HepG2 (cell line): ENCODE measurements around the gene ACVR1B. TPM values are rescaled to one million over a fixed set of nuclear protein-coding genes. Genes with fewer than 3 reads are reported as not detected.

ENCODE experiments used
- ATAC-seq: fragments of 200-7000 bp; cut with Tn5 transposase; 3 replicates; pipeline ENCODE4 v1.9.1; 2020; ENCODE audit warnings: mild to moderate bottlenecking, moderate library complexity
- BruUV-seq: library from RNA; stranded (reverse); fragments of 400-500 nt; replicated peaks from 2 replicates; lab custom pipeline; 2021; lab: Mats Ljungman, UMichigan
- CTCF ChIA-PET: fragments of 300-600 bp; formaldehyde crosslinking; extraction: SDS; loops from one replicate; lab custom pipeline; 2021; ENCODE audit warnings: low total read pairs, inconsistent platforms, low intra/inter-chr PET ratio; lab: Yijun Ruan, JAX
- POLR2A ChIA-PET: fragments of 350-600 bp; sonication (Branson Sonifier 250); formaldehyde crosslinking; loops from one replicate; lab custom pipeline; 2020; ENCODE audit warnings: antibody characterized with exemption, inconsistent platforms; lab: Yijun Ruan, JAX
- DNase-seq: peaks from one replicate; pipeline ENCODE4 v3.0.0-alpha.2; 2015; ENCODE audit warnings: low spot score
- FAIRE-seq: peaks from 3 replicates; lab custom pipeline; 2011; peaks lifted over from hg19 to GRCh38; lab: Jason Lieb, UNC
- H2AFZ ChIP-seq: one replicate; pipeline ENCODE4 v1.6.1; 2011; ENCODE audit warnings: low read length, inconsistent platforms
- H3K27ac ChIP-seq: fragments of 300-600 bp; 3 replicates; pipeline ENCODE4 v1.8.0; 2011; ENCODE audit warnings: mixed run types, mild to moderate bottlenecking, mixed read lengths, low read length, inconsistent platforms; ENCODE audit not compliant: insufficient read depth; ENCODE audit errors: extremely low read length
- H3K27me3 ChIP-seq, 2 experiments: fragments of 200-600 bp in 1 of 2; 2 replicates in 1 of 2; 3 replicates in 1 of 2; pipeline versions ENCODE4 v1.6.0 to v1.8.0; 2011; ENCODE audit warnings: low read length in 2 of 2, mild to moderate bottlenecking in 2 of 2, moderate library complexity in 2 of 2, inconsistent platforms in 1 of 2; ENCODE audit not compliant: insufficient read depth in 2 of 2, control insufficient read depth in 1 of 2
- H3K36me3 ChIP-seq, 2 experiments: fragments of 200-600 bp in 1 of 2; replicated peaks in 1 of 2; 2 replicates in 1 of 2; 3 replicates in 1 of 2; pipeline versions ENCODE4 v1.5.1 to v1.8.0; 2011; ENCODE audit warnings: low read length in 2 of 2, inconsistent platforms in 1 of 2; ENCODE audit not compliant: insufficient read depth in 2 of 2, control insufficient read depth in 1 of 2
- H3K4me1 ChIP-seq: 2 replicates; pipeline ENCODE4 v1.5.1; 2012; ENCODE audit warnings: low read length, inconsistent platforms; ENCODE audit not compliant: insufficient read depth
- H3K4me2 ChIP-seq: 2 replicates; pipeline ENCODE4 v1.6.0; 2011; ENCODE audit warnings: low read depth, low read length, inconsistent platforms
- H3K4me3 ChIP-seq, 3 experiments: fragments of 200-600 bp in 1 of 3; sonication (generic), shearing (Covaris generic) in 1 of 3; replicated peaks in 1 of 3; 2 replicates each; pipeline ENCODE4 v1.5.1; 2011 to 2016; ENCODE audit warnings: low read length in 3 of 3, inconsistent platforms in 2 of 3, low read depth in 2 of 3, mild to moderate bottlenecking in 2 of 3, control low read depth in 1 of 3, mixed read lengths in 1 of 3; ENCODE audit not compliant: insufficient read depth in 1 of 3
- H3K79me2 ChIP-seq: one replicate; pipeline ENCODE4 v1.6.1; 2011; ENCODE audit warnings: low read length, inconsistent platforms; ENCODE audit not compliant: insufficient read depth
- H3K9ac ChIP-seq: 2 replicates; pipeline ENCODE4 v1.6.0; 2011; ENCODE audit warnings: mild to moderate bottlenecking, low read depth, low read length, inconsistent platforms; ENCODE audit not compliant: insufficient read depth
- H3K9me3 ChIP-seq: 2 replicates; pipeline ENCODE4 v1.5.1; 2012; ENCODE audit warnings: mild to moderate bottlenecking, low read length
- H4K20me1 ChIP-seq: 2 replicates; pipeline ENCODE4 v1.6.0; 2011; ENCODE audit warnings: inconsistent platforms, mild to moderate bottlenecking, low read length, moderate library complexity; ENCODE audit not compliant: insufficient read depth
- ARNTL ChIP-seq: sonication (generic); formaldehyde crosslinking; IDR thresholded peaks from 2 replicates; pipeline ENCODE4 v1.4.0; 2020; ENCODE audit warnings: mild to moderate bottlenecking, missing genetic modification reagents
- ATF7 ChIP-seq, 2 experiments: fragments of 450-650 bp in 1 of 2; sonication (generic) in 1 of 2; formaldehyde crosslinking in 1 of 2; IDR thresholded peaks; 2 replicates each; pipeline versions ENCODE4 v1.4.0 to v1.6.1; 2016 to 2020; ENCODE audit warnings: antibody characterized with exemption in 1 of 2, mild to moderate bottlenecking in 1 of 2, missing genetic modification reagents in 1 of 2
- DR1 ChIP-seq: sonication (generic); formaldehyde crosslinking; IDR thresholded peaks from 2 replicates; pipeline ENCODE4 v1.8.0; 2021; ENCODE audit warnings: mild to moderate bottlenecking, missing genetic modification reagents, inconsistent platforms
- PBX2 ChIP-seq: IDR thresholded peaks from 2 replicates; pipeline ENCODE4 v1.6.1; 2016; ENCODE audit warnings: control low read depth
- TCF12 ChIP-seq, 2 experiments: fragments of 450-650 bp in 1 of 2; sonication (generic) in 1 of 2; formaldehyde crosslinking in 1 of 2; IDR thresholded peaks; 2 replicates each; pipeline versions ENCODE4 v1.6.1 to v1.8.0; 2017 to 2022; ENCODE audit warnings: antibody characterized with exemption in 1 of 2, mild to moderate bottlenecking in 1 of 2, missing genetic modification reagents in 1 of 2, moderate library complexity in 1 of 2
- ZBTB8A ChIP-seq: sonication (generic); formaldehyde crosslinking; IDR thresholded peaks from 2 replicates; pipeline ENCODE4 v1.4.0; 2020; ENCODE audit warnings: mild to moderate bottlenecking, low read depth, missing genetic modification reagents, borderline replicate concordance
- WGBS: methylation state at CpG from one replicate; pipeline ENCODE4 v1.1.6; 2017; ENCODE audit warnings: low lambda C conversion rate; 5-methylcytosine and 5-hydroxymethylcytosine counted together
- in situ Hi-C: cut with HindIII; loops from 2 replicates; pipeline ENCODE4 v1.10.0; 2017; ENCODE audit warnings: low pct_unique_long_range_greater_than_20kb; ENCODE audit not compliant: extremely low pct_ligation_motif_present
- intact Hi-C: fragments of 100-400 bp; cut with micrococcal nuclease; formaldehyde crosslinking; loops from one replicate; pipeline ENCODE4 v1.10.0; 2022; ENCODE audit not compliant: unreplicated experiment
- polyA plus RNA-seq, 8 experiments: library from polyadenylated mRNA; depleted of rRNA in 3 of 8; stranded (reverse) in 7 of 8; unstranded in 1 of 8; fragments of >200 nt; fragmentation: Illumina TruSeq in 4 of 8; extraction: Trizol in 4 of 8; gene quantifications; 2 replicates each; pipeline versions ENCODE4 v1.2.1 to v1.2.3, GENCODE V29; 2011 to 2016; ENCODE audit warnings: low read depth in 4 of 8, missing spikeins in 1 of 8, mixed read lengths in 1 of 8; ENCODE audit not compliant: insufficient read depth in 1 of 8
- total RNA-seq, 5 experiments: library from RNA; depleted of rRNA; stranded (reverse); fragments of >200 nt; fragmentation: Illumina TruSeq; extraction: Trizol; gene quantifications; 2 replicates each; pipeline ENCODE4 v1.2.3, GENCODE V29; 2016; ENCODE audit warnings: low read depth in 1 of 5

Gene ACVR1B
- total and polyA plus RNA-seq, 2 of the 13 experiments (the other 11 are each of a cell fraction or from before 2014, with no cell fraction given), result 8.9 to 12.1 TPM

DNA sequence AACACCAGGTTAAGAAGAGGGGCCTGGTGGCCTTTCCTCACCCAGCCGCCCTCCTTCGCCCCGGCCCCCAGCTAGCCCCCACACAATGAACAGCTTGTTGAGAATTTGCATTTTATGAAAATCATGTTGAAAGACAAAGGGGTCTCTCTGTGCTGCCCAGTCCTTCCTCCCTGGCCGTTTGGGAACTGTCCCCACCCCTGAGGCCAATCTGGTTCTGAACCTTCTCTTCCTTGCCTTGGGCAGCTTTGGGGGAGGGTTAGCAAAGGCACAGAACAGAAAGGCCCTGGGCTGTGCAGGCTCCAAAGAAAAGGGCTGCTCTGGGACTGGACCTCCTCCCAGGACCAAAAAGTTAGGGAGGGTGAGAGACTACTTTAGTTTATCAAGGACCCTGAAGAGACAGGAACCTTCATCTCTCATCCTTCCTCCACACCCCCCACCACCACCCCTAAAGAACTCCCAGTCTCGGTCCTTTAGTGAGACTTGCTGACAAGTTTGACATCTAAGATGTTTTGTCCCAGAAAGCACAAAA lies 56.5 kb downstream of the ACVR1B start (continued):
- no peak for TF ChIP-seq ATF7 (IDR thresholded peaks at IDR 0.05)
- TF ChIP-seq ATF7 (CRISPR knock-in tag; IDR thresholded peaks at IDR 0.05), result no peak
- no peak for TF ChIP-seq TCF12 (IDR thresholded peaks at IDR 0.05)
- TF ChIP-seq TCF12 (CRISPR knock-in tag; IDR thresholded peaks at IDR 0.05), result no peak
- no peak for TF ChIP-seq ARNTL
- TF ChIP-seq ZBTB8A (CRISPR knock-in tag), result no peak
- no peak for TF ChIP-seq DR1 (CRISPR knock-in tag)
- TF ChIP-seq, all 625 proteins: peak for 0

DNA sequence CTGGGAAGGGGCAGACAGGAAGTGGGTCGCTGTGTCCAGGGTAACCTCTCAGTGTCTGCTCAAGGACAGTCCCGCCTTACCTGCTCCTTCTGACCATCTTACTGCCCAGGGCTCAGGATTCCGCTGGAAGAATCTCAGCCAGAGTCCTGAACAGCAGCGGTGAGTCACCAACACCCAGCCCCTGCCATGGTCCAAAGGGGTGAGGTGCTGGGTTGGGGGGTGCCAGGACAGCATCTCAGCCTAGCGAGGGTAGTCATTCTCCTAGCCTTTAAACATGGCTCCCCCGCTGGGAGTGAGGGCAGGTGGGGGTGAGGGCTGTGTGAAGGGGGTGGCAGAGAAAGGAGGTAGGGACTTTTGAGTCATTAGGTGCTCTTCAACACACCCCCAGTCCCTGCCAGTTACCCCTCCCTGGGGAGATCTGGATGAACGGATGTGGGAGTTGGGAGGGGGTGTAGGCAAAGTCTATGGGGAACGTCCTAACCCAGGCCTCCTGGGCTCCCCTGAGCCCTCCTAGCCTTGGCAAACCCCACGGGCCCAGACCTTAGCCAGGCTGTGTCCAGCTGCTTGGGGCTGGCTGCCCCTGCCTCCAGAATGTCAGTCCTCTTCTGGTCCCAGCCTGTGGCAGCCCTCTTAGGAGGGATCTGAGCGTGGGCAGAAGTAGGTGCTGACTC lies 57.7 kb downstream of the ACVR1B start:
- Histone ChIP-seq H3K79me2 (no peaks in the 10 kb centered on the region), H3K9ac (no peak overlapping the region), H3K27ac (no peak overlapping the region), H3K27me3 (0 out of 5 replicates have a peak, but pooled peaks cover 0 to 1% of the 10 kb centered on the region in 2 experiments), H4K20me1 (no peaks in the 10 kb centered on the region), H3K36me3 (peaks cover 4% of the 10 kb centered on the region in 2 experiments; a peak in 2 of 5 replicates), H3K4me2 (no peak overlapping the region; the same call in 1 of the 2 replicates), H3K9me3 (no peaks in the 10 kb centered on the region), H2AFZ (no peak overlapping the region), H3K4me1 (peaks cover 49% of the 10 kb centered on the region), H3K4me3 (no peak overlapping the region)
- TF ChIP-seq PBX2 (CRISPR knock-in tag), result no peak
- ATAC-seq (peak; percentile 5; the same call in 1 of the 3 replicates), FAIRE-seq (no peak), DNase-seq (no peak)
- 96% methylated on average over 3 of the region's 10 CpGs for WGBS
- in situ Hi-C loops, result no loop called here
- ChIA-PET CTCF (no interaction called here), POLR2A (interaction anchor here (1.9 to 3.2 kb wide), 4 partner anchors 9 to 24 kb away, joined by 11 to 45 read pairs (median 14); no protein-coding TSS in a partner anchor)
- BruUV-seq, result no TSS peak
- intact Hi-C loops, result no loop called here
